H1 (cell line): Measurements from ENCODE around the gene LSG1. TPM values are rescaled to one million over a fixed set of nuclear protein-coding genes. Genes with fewer than 3 reads are reported as not detected.
A peak's percentile ranks its signal among the peaks of the same experiment; 100 is the strongest.

Experiments
- ATF2 ChIP-seq: IDR thresholded peaks from 2 replicates; pipeline ENCODE4 v1.6.1; 2012; ENCODE audit warnings: low read length, inconsistent platforms
- CEBPB ChIP-seq: IDR thresholded peaks from 2 replicates; pipeline ENCODE4 v1.6.1; 2012; ENCODE audit warnings: low read depth, low read length
- CREB1 ChIP-seq: IDR thresholded peaks from 2 replicates; pipeline ENCODE4 v1.6.1; 2012; ENCODE audit warnings: inconsistent platforms
- CTBP2 ChIP-seq: IDR thresholded peaks from 2 replicates; pipeline ENCODE4 v1.7.0; 2011; ENCODE audit warnings: borderline replicate concordance, mild to moderate bottlenecking, moderate library complexity, mixed read lengths, low read length; ENCODE audit not compliant: insufficient read depth, insufficient read length
- CTCF ChIP-seq, 3 experiments: IDR thresholded peaks; 1 replicate in 2 of 3; 2 replicates in 1 of 3; pipeline versions ENCODE4 v1.5.1 to v1.6.1; 2011; ENCODE audit warnings: low read length in 3 of 3, mild to moderate bottlenecking in 3 of 3, inconsistent platforms in 2 of 3, low read depth in 1 of 3, moderate library complexity in 1 of 3; ENCODE audit not compliant: insufficient read depth in 1 of 3; ENCODE audit errors: control extremely low read depth in 1 of 3
- EP300 ChIP-seq, 2 experiments: IDR thresholded peaks; 1 replicate in 1 of 2; 2 replicates in 1 of 2; pipeline ENCODE4 v1.6.1; 2011 to 2012; ENCODE audit warnings: low read depth in 2 of 2, low read length in 2 of 2, mild to moderate bottlenecking in 2 of 2, borderline replicate concordance in 1 of 2, inconsistent platforms in 1 of 2, moderate library complexity in 1 of 2
- EZH2 ChIP-seq: fragments of 200-600 bp; sonication (generic); IDR thresholded peaks from 2 replicates; pipeline ENCODE4 v1.7.1; 2012; ENCODE audit warnings: low read depth, mild to moderate bottlenecking, moderate library complexity, low read length, inconsistent platforms; ENCODE audit not compliant: severe bottlenecking
- KDM1A ChIP-seq: fragments of 200-600, 300-600 bp; sonication (generic); IDR thresholded peaks from 2 replicates; pipeline ENCODE4 v1.7.1; 2016; ENCODE audit warnings: mild to moderate bottlenecking, low read length, borderline replicate concordance
- RAD21 ChIP-seq, 2 experiments: IDR thresholded peaks in 1 of 2; conservative IDR thresholded peaks in 1 of 2; 2 replicates each; pipeline ENCODE4 v1.6.1; 2011; ENCODE audit warnings: low read depth in 2 of 2, low read length in 2 of 2, improper control_type of control experiment in 1 of 2, inconsistent platforms in 1 of 2, mild to moderate bottlenecking in 1 of 2, moderate library complexity in 1 of 2
- SIN3A ChIP-seq, 2 experiments: IDR thresholded peaks in 1 of 2; conservative IDR thresholded peaks in 1 of 2; 2 replicates each; pipeline ENCODE4 v1.6.1; 2011 to 2012; ENCODE audit warnings: low read length in 2 of 2, improper control_type of control experiment in 1 of 2, low read depth in 1 of 2, mild to moderate bottlenecking in 1 of 2
- SRF ChIP-seq: IDR thresholded peaks from 2 replicates; pipeline ENCODE4 v1.6.1; 2011; ENCODE audit warnings: mild to moderate bottlenecking, low read depth, low read length, moderate library complexity
- TEAD4 ChIP-seq: IDR thresholded peaks from 2 replicates; pipeline ENCODE4 v1.6.1; 2012; ENCODE audit warnings: low read depth, low read length, inconsistent platforms, mixed read lengths
- polyA plus RNA-seq, 7 experiments: library from polyadenylated mRNA; depleted of rRNA in 3 of 7; stranded (reverse) in 5 of 7; unstranded in 2 of 7; fragments of >200 nt in 5 of 7; fragments of 200-250 nt in 2 of 7; gene quantifications; 1 replicate in 5 of 7; 2 replicates in 1 of 7; 4 replicates in 1 of 7; pipeline versions ENCODE4 v1.2.1 to v1.2.3, GENCODE V29; 2011 to 2013; ENCODE audit warnings: missing spikeins in 2 of 7, mixed read lengths in 2 of 7
- total RNA-seq: library from RNA; stranded (reverse); fragmentation: NEBNext Ultra II Directional; extraction: Animal tissue kit (Norgen Biotek cat#: 25700); gene quantifications from 2 replicates; pipeline ENCODE4 v1.2.1, GENCODE V29; 2021

The LSG1 gene
- total and polyA plus RNA-seq, 2 of the 8 experiments (the other 6 are each of a cell fraction or from before 2014, with no cell fraction given): 23.7 to 47.6 TPM

GRCh38 chr3:194682694-194683310 is 10.8 kb upstream of the LSG1 start (continued):
- TF ChIP-seq CTCF (IDR thresholded peaks at IDR 0.05; ENCODE audit: control extremely low read depth in 1 of 3, insufficient read depth in 1 of 3, low read depth in 1 of 3, low read length in 3 of 3) (peak; percentile 52 to 96 (median 95)), EP300 (IDR thresholded peaks at IDR 0.05; ENCODE audit: borderline replicate concordance in 1 of 2, low read depth in 2 of 2, low read length in 2 of 2) (0 out of 3 replicates have a peak, but pooled peaks of 1 of the 2 experiments have one; percentile 14), CREB1 (no peak), TEAD4 (no peak), EZH2 (no peak), RAD21 (IDR thresholded peaks at IDR 0.05 in 1 of 2, conservative IDR thresholded peaks at IDR 0.05 in 1 of 2; ENCODE audit: low read depth in 2 of 2, low read length in 2 of 2) (peak; percentile 95 to 99), SRF (no peak), KDM1A (no peak), CEBPB (no peak), CTBP2 (no peak), ATF2 (no peak), SIN3A (conservative IDR thresholded peaks at IDR 0.05 in 1 of 2, IDR thresholded peaks at IDR 0.05 in 1 of 2; ENCODE audit: low read depth in 1 of 2, low read length in 2 of 2) (0 out of 4 replicates have a peak, but pooled peaks of 1 of the 2 experiments have one; percentile 49)
